OCI-LY3 (cell line): Measurements from ENCODE around the gene TAF5L.

Experiments
- EZH2phosphoT487 ChIP-seq: fragments of 200-600 bp; shearing (Covaris generic); IDR thresholded peaks from 2 replicates; pipeline ENCODE4 v1.6.1; 2018; ENCODE audit warnings: antibody characterized with exemption, mixed run types, low read depth
- TF ChIP-seq, protein P1 (sequence below): fragments of 200-600, 300-600 bp; sonication (generic); IDR thresholded peaks from 2 replicates; pipeline ENCODE4 v1.5.1; 2014; ENCODE audit warnings: antibody characterized with exemption, low read length, low read depth

DNA sequence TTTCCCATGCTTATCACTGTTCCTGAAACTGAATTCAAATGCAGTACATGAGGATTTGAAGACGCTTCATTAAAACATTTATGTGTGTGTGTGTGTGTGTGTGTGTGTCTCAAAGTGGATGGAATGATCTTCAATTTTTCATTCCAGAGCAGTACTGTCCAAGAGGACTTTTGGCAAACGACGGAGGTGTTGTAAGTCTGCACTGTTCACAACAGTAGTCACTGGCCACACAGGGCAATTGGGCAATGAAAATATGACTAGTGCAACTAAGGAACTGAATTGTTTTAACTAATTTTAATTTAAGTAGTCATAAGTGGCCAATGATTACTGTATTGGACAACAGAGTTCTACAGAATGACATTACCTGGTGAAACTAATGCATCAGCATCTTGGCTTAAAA is 5.0 kb downstream of the TAF5L start:
- TF ChIP-seq, protein P1, sequence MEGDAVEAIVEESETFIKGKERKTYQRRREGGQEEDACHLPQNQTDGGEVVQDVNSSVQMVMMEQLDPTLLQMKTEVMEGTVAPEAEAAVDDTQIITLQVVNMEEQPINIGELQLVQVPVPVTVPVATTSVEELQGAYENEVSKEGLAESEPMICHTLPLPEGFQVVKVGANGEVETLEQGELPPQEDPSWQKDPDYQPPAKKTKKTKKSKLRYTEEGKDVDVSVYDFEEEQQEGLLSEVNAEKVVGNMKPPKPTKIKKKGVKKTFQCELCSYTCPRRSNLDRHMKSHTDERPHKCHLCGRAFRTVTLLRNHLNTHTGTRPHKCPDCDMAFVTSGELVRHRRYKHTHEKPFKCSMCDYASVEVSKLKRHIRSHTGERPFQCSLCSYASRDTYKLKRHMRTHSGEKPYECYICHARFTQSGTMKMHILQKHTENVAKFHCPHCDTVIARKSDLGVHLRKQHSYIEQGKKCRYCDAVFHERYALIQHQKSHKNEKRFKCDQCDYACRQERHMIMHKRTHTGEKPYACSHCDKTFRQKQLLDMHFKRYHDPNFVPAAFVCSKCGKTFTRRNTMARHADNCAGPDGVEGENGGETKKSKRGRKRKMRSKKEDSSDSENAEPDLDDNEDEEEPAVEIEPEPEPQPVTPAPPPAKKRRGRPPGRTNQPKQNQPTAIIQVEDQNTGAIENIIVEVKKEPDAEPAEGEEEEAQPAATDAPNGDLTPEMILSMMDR: no peak
- TF ChIP-seq EZH2phosphoT487: no peak
